GM12865 (cell line): ENCODE data around the gene TBC1D4.

ENCODE experiments used
- DNase-seq: peaks from one replicate; pipeline ENCODE4 v3.0.0; 2010; ENCODE audit warnings: low read depth
- H3K4me3 ChIP-seq: 2 replicates; pipeline ENCODE4 v1.5.1; 2011; ENCODE audit warnings: mild to moderate bottlenecking, low read depth, low read length, control low read depth
- TF ChIP-seq, protein P1 (sequence below): IDR thresholded peaks from 2 replicates; pipeline ENCODE4 v1.5.1; 2011; ENCODE audit warnings: low read length, control low read depth, low read depth, inconsistent platforms; ENCODE audit not compliant: insufficient read depth; ENCODE audit errors: missing control alignments

TBC1D4 gene

DNA sequence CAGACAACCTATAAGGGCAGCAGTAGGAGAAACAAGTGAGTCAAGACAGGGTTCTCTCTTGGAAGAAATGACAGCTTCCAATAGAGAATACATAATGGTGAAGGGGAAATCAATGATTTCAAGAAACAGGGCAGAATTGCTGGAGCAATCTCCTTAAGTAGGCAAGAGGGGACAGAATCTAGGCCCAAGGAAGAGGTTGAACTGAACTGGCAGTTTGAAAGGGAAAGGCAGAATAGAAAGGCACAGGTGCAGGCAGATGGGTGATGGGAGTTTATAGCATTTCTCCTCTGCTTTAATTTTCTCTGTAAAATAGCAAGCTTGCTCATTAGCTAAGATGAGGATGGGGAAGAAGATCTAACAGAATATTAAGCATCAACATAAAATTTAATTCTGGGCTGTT is 110.8 kb downstream of the TBC1D4 start:
- no peak overlapping the region for H3K4me3 ChIP-seq
- DNase-seq, result no peak
- TF ChIP-seq, protein P1, sequence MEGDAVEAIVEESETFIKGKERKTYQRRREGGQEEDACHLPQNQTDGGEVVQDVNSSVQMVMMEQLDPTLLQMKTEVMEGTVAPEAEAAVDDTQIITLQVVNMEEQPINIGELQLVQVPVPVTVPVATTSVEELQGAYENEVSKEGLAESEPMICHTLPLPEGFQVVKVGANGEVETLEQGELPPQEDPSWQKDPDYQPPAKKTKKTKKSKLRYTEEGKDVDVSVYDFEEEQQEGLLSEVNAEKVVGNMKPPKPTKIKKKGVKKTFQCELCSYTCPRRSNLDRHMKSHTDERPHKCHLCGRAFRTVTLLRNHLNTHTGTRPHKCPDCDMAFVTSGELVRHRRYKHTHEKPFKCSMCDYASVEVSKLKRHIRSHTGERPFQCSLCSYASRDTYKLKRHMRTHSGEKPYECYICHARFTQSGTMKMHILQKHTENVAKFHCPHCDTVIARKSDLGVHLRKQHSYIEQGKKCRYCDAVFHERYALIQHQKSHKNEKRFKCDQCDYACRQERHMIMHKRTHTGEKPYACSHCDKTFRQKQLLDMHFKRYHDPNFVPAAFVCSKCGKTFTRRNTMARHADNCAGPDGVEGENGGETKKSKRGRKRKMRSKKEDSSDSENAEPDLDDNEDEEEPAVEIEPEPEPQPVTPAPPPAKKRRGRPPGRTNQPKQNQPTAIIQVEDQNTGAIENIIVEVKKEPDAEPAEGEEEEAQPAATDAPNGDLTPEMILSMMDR, result no peak

DNA sequence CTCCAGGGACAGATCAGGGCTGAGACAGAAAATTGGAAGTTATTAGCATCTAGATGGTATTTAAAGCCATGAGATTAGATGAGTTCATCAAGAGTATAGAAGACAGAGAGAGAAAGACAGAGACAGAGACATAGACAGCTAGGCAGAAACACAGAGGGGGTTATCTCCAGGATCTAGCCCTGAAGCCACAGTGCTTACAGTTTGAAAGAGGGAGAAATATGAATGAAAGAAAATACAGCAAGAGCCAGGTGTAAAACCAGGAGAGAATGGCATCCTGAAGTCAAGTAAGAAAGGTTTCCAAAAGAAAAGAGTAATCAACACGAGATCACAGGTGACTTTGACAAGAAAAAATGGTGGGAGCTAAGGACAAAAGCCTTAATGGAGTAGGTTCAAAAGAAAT is 111.2 kb downstream of the TBC1D4 start:
- no peak overlapping the region for H3K4me3 ChIP-seq
- no peak for DNase-seq
- TF ChIP-seq, protein P1, result no peak

DNA sequence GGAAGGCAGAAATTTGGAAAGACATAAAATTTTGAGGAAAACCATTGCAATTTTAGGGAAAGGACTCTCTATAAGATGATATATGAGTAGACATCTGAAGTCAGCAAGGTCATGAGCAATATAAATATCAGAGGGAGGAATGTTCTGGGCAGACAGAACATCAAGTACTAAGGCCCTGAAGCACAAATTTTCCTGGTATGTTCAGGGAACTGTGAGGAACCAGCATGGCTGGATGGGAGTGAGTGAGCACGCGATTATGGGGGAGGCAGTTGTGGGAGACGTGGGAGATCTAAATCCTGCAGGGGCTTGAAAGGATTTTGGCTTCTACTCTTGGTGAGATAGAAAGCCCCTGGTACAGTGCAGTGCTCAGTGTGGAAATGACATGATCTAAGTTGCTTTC is 112.0 kb downstream of the TBC1D4 start:
- no peak overlapping the region for H3K4me3 ChIP-seq
- TF ChIP-seq, protein P1, result no peak
- DNase-seq, result no peak

DNA sequence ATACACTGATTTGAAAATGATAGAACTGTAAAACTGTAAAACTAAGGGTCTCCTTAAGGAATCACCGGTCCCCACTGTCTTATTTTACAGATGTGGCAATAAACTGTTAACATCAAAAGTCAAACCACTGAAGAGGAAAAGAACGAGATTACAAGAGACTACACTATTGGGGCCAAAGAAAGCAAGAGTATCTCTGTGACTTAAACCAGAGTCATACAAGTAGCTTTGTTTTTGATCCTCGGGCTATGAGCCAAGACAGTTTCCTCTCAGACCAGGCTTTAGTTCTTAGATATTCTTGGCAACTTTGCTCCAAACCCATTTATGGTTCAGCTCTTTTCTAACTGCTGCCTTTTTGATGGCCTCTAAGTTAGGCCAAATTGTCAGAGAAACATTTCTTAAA is 113.8 kb downstream of the TBC1D4 start:
- DNase-seq, result peak; percentile 27
- TF ChIP-seq, protein P1, result no peak
- H3K4me3 ChIP-seq, result no peak overlapping the region

DNA sequence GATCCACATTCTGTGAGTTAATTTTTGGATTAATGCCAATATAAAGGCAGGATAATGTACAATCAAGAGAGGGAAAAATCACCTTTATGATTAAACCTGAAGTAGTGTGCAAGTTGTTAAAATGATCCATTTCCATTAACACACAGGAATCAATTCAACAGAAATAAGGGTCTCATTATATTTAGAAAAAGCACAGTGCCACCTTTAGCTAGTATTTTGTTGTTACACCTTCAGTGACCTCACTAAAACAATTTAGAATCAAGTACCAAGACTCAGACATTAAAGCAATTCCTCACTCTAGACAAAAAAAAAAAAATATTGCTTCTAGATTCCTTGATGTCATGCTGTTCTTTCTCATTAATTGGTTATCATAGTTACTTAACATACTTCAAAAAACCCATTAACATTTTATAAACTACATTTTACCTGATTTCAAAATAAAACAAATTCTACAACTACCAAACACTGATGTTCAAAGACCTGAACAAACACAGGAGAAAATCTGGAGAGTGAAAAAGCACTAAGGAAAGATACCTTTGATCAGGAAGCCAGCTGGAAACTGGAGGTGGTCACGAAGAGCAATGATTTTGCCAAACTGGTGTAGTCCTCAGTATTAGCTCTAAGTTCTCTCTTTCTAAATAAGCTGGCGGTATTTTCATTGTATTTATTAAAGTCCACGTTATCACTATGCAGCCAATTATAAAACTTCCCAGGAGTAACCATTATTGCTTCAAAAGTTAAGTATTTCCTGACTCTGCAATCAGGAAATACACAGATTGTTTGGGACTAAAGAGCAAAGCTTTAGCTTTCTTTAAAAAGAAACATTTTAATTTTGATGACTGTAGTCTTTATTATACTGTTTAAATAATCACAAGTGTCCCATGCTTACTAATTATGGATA is 115.3 kb downstream of the TBC1D4 start:
- peak overlapping the region; percentile 44; the same call in 1 of the 2 replicates for H3K4me3 ChIP-seq
- DNase-seq, result no peak
- TF ChIP-seq, protein P1, result peak; percentile 1

DNA sequence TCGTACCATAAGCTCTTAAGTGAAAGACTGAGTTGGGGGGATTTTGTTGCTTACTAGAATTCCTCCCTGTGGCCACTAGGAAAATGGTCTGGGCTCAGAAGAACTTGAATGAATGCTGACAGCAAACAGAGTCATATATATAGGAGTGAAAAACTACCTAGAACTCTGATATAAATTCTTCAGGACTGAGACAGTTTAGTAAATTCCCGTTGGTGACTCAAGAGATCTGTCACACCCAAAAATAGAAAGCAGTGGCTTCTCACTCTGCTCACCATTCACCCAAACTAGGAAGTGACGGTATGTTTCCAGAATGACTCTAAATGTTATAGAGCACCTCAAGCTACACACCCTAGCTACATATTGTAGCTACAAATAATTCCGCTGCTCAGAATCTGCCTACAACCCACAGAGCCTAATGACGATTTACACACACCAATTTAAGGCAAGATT is 116.2 kb downstream of the TBC1D4 start:
- peak overlapping the region; percentile 44 for H3K4me3 ChIP-seq
- TF ChIP-seq, protein P1, result no peak
- peak; percentile 81 for DNase-seq
